Cardiac ventricle fibroblast (primary cell): ENCODE measurements around the gene DIMT1. TPM values are rescaled to one million over a fixed set of nuclear protein-coding genes. Genes with fewer than 3 reads are reported as not detected.

ENCODE experiments used
- total RNA-seq: library from RNA; depleted of rRNA; stranded (reverse); fragments of >200 nt; gene quantifications from 2 replicates; pipeline ENCODE4 v1.2.3, GENCODE V29; 2015

DIMT1 gene
- 21.0 and 23.1 TPM in 2 replicates for total RNA-seq

GRCh38 chr5:62403411-62404250 is at the start of gene DIMT1:
DIMT1 (minus strand) TSS chr5:62403905; CDS start chr5:62403772, 133 bp downstream.

DNA sequence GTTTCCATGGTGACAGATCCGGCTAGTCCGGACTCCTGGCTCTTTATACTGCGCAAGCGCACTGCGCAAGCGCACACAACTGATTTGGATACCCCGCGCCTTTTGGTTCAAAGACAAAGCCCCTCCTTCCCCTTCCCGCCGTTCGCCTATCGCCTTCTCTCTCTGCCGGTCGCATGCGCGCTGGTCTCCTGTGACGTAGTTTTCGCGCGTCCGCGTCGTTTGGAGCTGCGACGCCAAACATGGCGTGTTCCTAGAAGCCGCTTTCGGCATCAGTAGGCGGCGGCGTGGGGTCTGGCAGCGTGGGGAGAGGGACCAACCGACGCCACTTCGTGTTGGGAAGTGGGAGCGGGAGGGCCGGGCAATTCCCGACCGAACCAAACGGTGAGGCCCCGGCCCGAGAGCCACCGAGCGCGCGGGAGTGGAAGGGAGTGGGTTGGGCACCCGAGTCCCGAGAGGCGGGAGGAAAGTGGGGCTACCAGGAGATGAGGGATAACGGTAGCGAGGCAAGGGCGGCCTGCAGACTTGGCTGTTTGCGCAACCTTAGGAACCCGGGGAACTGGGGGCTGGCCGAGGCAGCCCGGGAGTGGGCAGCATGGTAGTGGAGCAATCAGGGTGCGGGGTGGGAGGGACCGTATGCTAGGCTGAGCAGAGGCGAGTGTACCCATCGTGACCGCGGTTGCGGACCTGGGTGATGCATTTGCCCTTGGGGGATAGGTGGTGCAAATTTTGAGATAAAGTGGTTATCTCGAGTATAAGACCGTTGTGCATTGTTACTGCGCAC is 9.0 kb upstream of the DIMT1 start, which contains the start of gene IPO11:
IPO11 (plus strand) TSS at position 215 of the 781 bp plus-strand sequence. CDS start 24,517 bp downstream, outside the sequence.

Other genes with a start within 250 kb of the DIMT1 start
- gene KIF2A, start 97.7 kb downstream of the DIMT1 start, total RNA-seq, result 18.6 and 25.4 TPM in 2 replicates
- 9.4 and 13.2 TPM in 2 replicates for gene IPO11, start 8.9 kb upstream of the DIMT1 start, total RNA-seq
- 0.87 and 1.5 TPM in 2 replicates for gene LRRC70, start 174.9 kb upstream of the DIMT1 start, total RNA-seq